A673 (cell line): ENCODE measurements around the gene LDB2. TPM values are rescaled to one million over a fixed set of nuclear protein-coding genes. Genes with fewer than 3 reads are reported as not detected.

Source experiments
- BruUV-seq: library from RNA; stranded (reverse); fragments of 400-500 nt; replicated peaks from 2 replicates; lab custom pipeline; 2021; lab: Mats Ljungman, UMichigan
- CTCF ChIA-PET: fragments of 300-600 bp; sonication (Branson Sonifier 250); formaldehyde crosslinking; loops from one replicate; lab custom pipeline; 2022; ENCODE audit warnings: antibody characterized with exemption; lab: Charles Lee
- POLR2A ChIA-PET: fragments of 300-600 bp; sonication (Branson Sonifier 250); formaldehyde crosslinking; loops from one replicate; lab custom pipeline; 2022; ENCODE audit warnings: antibody characterized with exemption; ENCODE audit not compliant: low non-redundant PET; lab: Charles Lee
- DNase-seq: peaks from one replicate; pipeline ENCODE4 v3.0.0-alpha.2; 2015; ENCODE audit warnings: low spot score
- H3K27ac ChIP-seq: fragments of 200-600 bp; sonication (generic); 2 replicates; pipeline ENCODE4 v1.5.1; 2016; ENCODE audit warnings: mixed run types, low read depth, mild to moderate bottlenecking, mixed read lengths, antibody characterized with exemption, low read length; ENCODE audit not compliant: poor library complexity, severe bottlenecking
- H3K27me3 ChIP-seq: fragments of 200-600 bp; sonication (generic); replicated peaks from 2 replicates; pipeline ENCODE4 v1.6.1; 2017; ENCODE audit warnings: mixed run types, low read depth, mild to moderate bottlenecking, mixed read lengths, antibody characterized with exemption, low read length; ENCODE audit not compliant: insufficient read depth, poor library complexity
- H3K36me3 ChIP-seq: fragments of 200-600 bp; sonication (generic); 2 replicates; pipeline ENCODE4 v1.6.1; 2016; ENCODE audit warnings: mixed run types, mild to moderate bottlenecking, mixed read lengths, antibody characterized with exemption, low read length; ENCODE audit not compliant: insufficient read depth, poor library complexity, severe bottlenecking
- H3K4me1 ChIP-seq: fragments of 200-600 bp; sonication (generic); 2 replicates; pipeline ENCODE4 v1.6.1; 2017; ENCODE audit warnings: mixed run types, mild to moderate bottlenecking, mixed read lengths, antibody characterized with exemption, low read length; ENCODE audit not compliant: insufficient read depth, poor library complexity, severe bottlenecking
- H3K4me3 ChIP-seq: fragments of 200-600 bp; sonication (generic); 2 replicates; pipeline ENCODE4 v1.5.1; 2016; ENCODE audit warnings: low read depth, mixed run types, mild to moderate bottlenecking, mixed read lengths, low read length; ENCODE audit not compliant: poor library complexity, severe bottlenecking
- H3K9me3 ChIP-seq: fragments of 200-600 bp; sonication (generic); 2 replicates; pipeline ENCODE4 v1.6.1; 2016; ENCODE audit warnings: mixed run types, low read depth, mild to moderate bottlenecking, mixed read lengths, antibody characterized with exemption, low read length; ENCODE audit not compliant: poor library complexity, severe bottlenecking
- EZH2 ChIP-seq: fragments of 200-600 bp; sonication (generic); IDR thresholded peaks from 2 replicates; pipeline ENCODE4 v1.6.1; 2017; ENCODE audit warnings: borderline replicate concordance, low read depth, mild to moderate bottlenecking, mixed read lengths, antibody characterized with exemption, low read length; ENCODE audit not compliant: poor library complexity, severe bottlenecking
- intact Hi-C: fragments of 100-400 bp; cut with micrococcal nuclease; formaldehyde crosslinking; loops from one replicate; pipeline ENCODE4 v1.10.0; 2022; ENCODE audit not compliant: unreplicated experiment
- total RNA-seq: library from RNA; stranded (reverse); gene quantifications from 2 replicates; pipeline ENCODE4 v1.2.3, GENCODE V29; 2021
- TF ChIP-seq, protein P1 (sequence below): fragments of 300-800, 200-600 bp; sonication (generic); conservative IDR thresholded peaks from 2 replicates; pipeline ENCODE4 v1.5.1; 2017; ENCODE audit warnings: low read depth, mild to moderate bottlenecking, antibody characterized with exemption, low read length, moderate library complexity, mixed read lengths

Gene LDB2
- total RNA-seq, 1 experiment from 2014 or later = 47.4 TPM

DNA sequence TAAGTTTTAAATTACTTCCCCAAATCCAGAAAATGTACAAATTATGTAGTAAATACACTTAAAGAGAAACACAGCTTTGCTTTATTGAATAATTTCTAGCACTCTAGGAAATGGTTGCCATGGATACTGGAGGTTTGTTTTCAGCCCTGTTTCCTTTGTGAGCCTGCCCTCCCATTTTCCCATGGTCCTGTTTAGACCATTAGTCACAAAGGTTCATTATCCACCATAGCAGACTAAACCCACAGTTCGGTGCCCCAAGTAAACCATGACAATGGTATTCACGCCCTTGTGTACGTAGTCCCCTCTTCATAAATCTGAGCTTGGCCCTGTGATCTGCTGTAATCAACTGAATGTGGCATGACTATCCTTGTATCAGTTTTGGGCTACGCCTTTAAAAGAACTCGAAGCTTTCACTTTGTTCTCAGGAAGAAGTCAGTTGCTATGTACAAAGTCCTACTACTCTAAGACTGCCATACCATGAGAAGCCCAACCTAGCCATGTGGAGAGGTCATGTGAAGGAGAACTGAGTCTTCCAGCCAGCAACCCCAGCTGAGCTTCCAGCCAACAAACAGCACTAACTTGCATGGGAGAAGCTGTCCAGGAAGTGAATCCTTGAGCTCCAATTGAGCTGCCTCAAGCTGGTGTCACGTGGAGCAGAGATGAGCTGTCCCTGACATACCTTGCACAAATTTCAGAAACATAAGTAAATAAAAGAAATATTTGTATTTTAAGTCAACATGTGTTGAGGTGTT lies 300.4 kb downstream of the LDB2 start:
- POLR2A ChIA-PET = no interaction called here
- CTCF ChIA-PET = interaction anchor here (0.5 kb wide), 1 partner anchor 307 kb away, joined by 6 read pairs; no protein-coding TSS in a partner anchor
- no TSS peak for BruUV-seq

DNA sequence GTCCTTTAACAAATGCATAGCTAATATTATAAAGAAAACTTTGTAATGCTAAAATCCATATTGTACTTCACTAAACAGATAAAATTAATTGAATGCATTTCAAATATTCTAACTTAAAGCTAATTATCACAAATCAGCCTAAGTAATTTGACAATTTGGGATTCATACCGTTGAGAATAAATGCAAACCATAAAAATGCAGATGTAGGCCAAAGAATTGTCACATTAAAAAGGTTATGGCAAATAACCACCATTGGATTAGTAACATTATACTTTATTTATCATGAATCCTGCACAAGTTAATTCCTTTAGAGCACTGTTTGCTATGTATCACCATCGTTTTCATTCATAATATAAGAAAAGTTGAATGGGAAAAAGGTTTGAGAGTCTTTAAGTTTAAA lies 301.0 kb downstream of the LDB2 start:
- TF ChIP-seq, protein P1, sequence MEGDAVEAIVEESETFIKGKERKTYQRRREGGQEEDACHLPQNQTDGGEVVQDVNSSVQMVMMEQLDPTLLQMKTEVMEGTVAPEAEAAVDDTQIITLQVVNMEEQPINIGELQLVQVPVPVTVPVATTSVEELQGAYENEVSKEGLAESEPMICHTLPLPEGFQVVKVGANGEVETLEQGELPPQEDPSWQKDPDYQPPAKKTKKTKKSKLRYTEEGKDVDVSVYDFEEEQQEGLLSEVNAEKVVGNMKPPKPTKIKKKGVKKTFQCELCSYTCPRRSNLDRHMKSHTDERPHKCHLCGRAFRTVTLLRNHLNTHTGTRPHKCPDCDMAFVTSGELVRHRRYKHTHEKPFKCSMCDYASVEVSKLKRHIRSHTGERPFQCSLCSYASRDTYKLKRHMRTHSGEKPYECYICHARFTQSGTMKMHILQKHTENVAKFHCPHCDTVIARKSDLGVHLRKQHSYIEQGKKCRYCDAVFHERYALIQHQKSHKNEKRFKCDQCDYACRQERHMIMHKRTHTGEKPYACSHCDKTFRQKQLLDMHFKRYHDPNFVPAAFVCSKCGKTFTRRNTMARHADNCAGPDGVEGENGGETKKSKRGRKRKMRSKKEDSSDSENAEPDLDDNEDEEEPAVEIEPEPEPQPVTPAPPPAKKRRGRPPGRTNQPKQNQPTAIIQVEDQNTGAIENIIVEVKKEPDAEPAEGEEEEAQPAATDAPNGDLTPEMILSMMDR = no peak
- no peak for TF ChIP-seq EZH2
- H3K27ac ChIP-seq = no peak overlapping the region
- H3K27me3 ChIP-seq = no peaks in the 10 kb centered on the region
- no peak for DNase-seq
- no peaks in the 10 kb centered on the region for H3K9me3 ChIP-seq
- no TSS peak for BruUV-seq
- ChIA-PET CTCF (interaction anchor here (0.5 kb wide), 1 partner anchor 306 kb away, joined by 6 read pairs; no protein-coding TSS in a partner anchor), POLR2A (no interaction called here)
- H3K4me1 ChIP-seq = peaks cover 20% of the 10 kb centered on the region
- no peaks in the 10 kb centered on the region for H3K36me3 ChIP-seq
- intact Hi-C loops = no loop called here
- H3K4me3 ChIP-seq = no peak overlapping the region

More for the DNA sequence above, 300.4 kb downstream of the LDB2 start:
- TF ChIP-seq, protein P1 = no peak
- TF ChIP-seq EZH2 = no peak
- peak overlapping the region; percentile 27 for H3K27ac ChIP-seq
- DNase-seq = peak; percentile 69
- H3K4me3 ChIP-seq = no peak overlapping the region
- H3K36me3 ChIP-seq = no peaks in the 10 kb centered on the region
- no peaks in the 10 kb centered on the region for H3K9me3 ChIP-seq
- intact Hi-C loops = no loop called here
- H3K4me1 ChIP-seq = peaks cover 20% of the 10 kb centered on the region
- H3K27me3 ChIP-seq = no peaks in the 10 kb centered on the region

DNA sequence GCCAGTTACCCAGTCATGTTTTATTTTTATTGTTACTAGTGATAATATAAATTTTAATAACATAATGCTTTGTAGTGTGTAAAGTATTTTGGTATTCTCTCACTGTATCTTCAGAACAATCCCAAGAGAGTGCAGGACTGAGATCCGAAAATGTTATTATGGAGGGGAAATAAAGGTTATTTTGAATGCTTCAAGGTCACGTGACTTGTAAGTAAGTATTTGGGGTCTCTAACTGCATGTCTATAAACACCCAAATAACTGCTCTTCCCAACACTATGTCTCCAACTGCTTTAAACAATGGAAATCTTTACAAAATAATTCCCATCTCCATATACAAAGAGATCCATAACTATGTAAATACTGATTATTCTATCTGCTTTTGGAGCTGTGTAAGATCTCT lies 302.2 kb downstream of the LDB2 start:
- Histone ChIP-seq H3K9me3 (no peaks in the 10 kb centered on the region), H3K4me1 (peaks cover 28% of the 10 kb centered on the region), H3K27ac (no peak overlapping the region), H3K4me3 (no peak overlapping the region), H3K36me3 (no peaks in the 10 kb centered on the region), H3K27me3 (no peaks in the 10 kb centered on the region)
- TF ChIP-seq EZH2 = no peak
- TF ChIP-seq, protein P1 = no peak
- intact Hi-C loops = no loop called here
- CTCF ChIA-PET = no interaction called here
- DNase-seq = no peak
- POLR2A ChIA-PET = no interaction called here
- no TSS peak for BruUV-seq
